GM19099 (cell line): ENCODE results near the gene SCAF4.

Experiments
- POLR2A ChIP-seq: IDR thresholded peaks from 3 replicates; pipeline ENCODE4 v1.6.1; 2011; ENCODE audit warnings: low read depth; ENCODE audit not compliant: insufficient read length; ENCODE audit errors: extremely low read depth

SCAF4 gene

DNA sequence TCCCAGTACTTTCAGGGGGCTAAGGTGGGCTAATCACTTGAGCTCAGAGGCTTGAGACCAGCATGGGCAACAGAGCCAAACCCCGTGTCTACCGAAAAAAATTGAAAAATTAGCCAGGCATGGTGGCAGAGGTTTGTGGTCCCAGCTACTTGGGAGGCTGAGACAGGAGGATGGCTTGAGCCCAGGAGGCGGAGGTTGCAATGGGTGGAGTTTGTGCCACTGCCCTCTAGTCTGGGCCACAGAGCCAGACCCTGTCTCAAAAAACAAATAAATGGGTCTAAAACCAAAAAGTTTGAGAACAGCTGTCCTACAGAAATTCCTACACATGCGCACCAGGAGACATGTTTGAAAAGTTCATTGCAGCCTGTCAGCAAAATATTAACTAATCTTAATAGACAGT, 5.5 kb downstream of the SCAF4 start:
- TF ChIP-seq POLR2A = no peak

DNA sequence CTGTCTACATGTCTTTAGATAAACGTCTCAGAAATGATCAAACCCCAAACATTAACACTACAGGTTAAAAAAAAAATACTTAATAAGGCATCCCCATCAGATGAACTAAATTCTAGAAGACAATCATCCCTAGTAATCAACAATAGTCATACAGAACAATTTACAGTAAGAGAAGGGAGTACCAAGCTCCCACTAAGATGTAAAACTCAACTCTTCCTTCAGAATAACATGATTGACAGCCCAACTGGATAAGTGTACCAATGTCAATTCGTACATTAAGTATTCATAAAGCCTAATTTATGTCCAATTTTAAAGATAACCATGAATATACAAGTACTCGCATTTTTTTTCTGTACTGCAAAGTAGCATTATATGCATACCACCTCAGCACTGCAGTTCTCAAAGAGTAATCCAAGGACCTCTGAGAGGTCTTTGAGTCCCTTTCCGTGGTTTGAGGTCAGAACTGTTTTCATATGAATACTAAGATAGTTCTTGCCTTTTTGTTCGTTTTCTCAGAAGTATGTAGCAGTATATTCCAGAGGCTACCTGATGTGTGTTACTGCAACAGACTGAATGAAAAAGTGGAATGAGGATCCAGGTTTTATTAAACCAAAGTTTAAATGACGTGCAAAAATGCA, 6.6 kb downstream of the SCAF4 start:
- TF ChIP-seq POLR2A = no peak

DNA sequence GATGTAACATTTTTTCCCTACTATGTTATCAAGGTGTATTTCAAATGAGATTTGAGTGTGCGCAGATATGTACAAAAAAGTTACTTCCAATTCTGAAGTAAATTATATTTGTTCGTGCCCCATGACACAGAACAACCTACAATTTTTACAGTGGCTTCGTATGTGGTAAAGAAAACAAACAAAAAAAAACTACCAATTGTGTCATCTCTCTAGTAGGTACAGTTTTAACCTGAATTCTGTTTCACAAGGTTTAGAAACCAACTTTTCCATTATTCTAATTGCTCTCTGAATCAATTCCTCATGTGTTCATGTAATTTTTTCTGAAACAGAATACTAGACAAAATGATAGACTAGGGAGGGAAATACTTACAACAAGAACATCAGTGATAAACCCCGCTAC, 7.4 kb downstream of the SCAF4 start:
- TF ChIP-seq POLR2A = no peak

DNA sequence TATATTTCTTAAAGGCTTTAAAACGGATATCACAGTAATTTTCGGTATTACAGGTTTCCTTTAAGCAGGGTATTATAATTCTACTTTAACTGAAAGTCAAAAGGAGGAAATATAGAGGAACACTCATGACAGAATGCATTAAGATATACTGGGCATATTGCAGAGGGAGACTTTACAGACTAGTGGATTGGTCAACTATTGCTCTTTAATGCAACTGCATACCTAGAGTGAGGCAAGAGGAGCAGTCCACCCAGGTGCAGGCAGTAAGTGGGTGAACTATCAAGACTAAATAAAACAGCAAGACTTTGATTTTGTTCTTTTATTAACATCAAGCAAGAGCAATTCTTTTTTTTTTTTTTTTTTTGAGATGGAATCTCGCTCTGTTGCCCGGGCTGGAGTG, 10.5 kb downstream of the SCAF4 start:
- no peak for TF ChIP-seq POLR2A

DNA sequence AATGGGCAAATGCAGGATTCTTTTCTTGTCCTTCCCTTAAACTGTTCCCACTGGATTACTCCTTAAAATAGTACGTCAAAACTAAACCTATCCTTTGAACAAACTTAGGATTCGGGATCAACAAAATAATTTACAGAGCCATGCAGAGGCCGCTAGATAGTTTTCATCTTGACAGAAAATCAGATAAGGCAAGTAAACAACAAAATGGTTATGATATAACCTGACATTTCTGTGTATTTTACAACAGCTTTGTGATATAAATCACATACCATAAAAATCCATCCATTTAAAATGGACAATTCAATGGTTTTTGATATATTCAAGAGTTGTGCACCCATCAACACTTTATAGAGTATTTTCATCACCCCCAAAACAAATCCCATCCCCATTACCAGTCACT, 11.2 kb downstream of the SCAF4 start:
- no peak for TF ChIP-seq POLR2A

DNA sequence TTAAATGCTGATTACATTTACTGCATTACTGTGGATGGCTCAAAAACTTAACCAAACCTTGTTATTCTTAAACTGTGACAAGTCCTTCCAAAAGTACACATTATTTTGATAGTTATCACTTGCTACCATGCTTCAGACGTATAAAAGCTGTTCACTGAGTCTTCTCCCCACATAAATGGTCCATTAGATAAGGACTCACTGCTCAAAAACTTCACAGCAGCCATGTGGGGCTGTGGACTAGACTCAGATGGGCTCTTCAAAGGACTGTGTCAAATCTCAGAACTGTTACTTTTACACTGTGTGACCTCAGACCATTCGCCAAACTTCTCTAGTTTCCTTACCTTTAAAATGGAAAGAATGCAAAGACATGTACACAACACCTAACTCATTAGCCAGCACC, 11.6 kb downstream of the SCAF4 start:
- no peak for TF ChIP-seq POLR2A

DNA sequence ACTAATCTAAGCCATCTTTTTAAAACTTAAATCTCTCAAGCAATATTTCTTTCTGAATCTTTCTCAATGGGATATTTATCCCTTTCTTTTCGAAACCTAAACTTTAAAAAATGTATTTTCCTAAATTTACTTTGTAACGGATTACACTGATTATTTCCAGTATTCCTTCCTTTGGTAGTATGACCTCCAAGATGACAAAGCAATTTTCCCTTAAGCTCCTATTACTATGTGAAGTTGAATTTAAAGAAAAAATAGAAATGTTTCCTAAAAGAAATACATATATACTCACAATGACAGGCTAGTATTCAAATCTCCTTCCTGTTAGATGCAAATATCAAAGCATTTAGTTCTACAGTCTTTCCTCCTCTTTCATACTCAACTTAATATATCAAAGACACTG, 15.8 kb downstream of the SCAF4 start:
- no peak for TF ChIP-seq POLR2A

DNA sequence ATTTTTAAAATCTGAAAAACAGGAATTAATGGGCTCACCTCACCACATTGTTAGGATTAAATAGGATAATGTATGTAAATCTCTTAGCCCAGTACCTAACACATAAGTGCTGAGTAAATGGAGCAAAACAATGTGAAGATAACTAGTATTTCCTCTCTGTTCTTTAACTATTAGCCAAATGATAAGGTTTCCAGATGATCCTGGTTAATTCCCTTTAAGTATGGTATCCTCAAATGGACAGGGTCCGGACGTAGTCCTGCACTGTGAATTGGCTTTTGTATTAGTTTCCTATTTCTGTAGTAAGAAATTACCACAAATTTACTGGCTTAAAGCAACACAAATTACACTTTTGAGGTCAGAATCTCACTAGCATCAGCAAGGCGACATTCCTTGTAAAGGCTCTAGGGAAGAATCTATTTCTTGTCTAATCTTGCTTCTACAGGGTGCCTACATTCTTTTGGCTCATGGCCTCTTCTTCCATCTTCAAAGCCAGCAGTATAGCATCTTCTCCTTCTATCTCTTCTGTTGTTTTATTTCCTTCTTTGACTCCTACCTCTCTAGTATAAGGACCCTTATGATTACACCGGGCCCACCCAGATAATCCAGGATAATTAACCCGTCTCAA, 17.1 kb downstream of the SCAF4 start:
- TF ChIP-seq POLR2A = no peak

DNA sequence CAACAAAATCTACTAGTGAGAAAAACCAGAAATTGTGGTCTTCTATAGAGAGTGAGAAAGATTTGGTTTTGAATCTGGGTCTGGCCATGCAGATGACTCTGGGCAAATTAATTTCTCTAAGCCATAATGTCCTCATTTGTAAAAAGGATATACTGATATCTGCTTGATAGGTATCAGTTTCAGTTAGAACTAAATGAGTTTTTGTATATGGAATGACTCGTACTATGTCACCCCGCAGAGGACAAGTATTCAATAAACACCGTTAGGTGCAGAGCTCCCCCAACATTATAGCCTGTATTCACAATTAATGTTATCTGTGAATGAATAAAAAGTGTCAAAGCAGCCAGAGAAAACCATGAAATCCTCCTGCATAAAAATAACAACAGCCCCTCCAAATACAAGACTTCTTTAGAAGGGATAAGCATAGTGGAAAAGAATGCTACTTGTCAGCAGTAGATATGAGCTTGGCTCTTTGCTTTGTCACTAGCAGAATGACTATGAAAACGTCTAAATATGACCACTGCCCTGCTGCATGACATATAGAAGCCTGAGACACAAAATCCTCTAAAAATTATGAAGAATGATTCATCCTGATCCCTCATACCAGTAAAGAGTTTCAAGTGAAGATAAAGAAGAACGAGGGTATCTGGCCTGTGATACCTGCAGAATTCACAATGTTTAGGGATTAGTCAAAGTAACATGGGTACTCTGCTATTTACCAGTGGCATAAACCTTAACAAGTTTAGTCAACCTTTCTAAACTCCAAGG, 17.8 kb downstream of the SCAF4 start:
- TF ChIP-seq POLR2A = no peak

DNA sequence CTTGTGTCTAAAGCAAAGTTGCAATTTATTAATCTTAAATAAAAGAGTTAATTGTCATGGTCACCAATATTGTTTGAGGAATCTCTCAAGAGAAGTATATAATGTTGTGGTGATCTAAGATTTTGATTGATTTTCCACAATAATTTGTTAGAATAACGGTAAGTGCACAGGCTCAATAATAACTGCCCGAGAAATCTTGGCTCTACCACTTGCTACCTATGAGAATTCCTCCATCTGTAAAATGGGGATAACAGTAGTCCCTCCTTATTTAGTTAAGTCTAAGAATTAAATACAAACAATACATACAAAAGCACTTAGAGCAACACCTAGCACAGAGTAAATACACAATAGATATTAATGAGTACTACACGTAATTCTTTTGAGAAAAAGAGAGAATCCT, 18.8 kb downstream of the SCAF4 start:
- no peak for TF ChIP-seq POLR2A

DNA sequence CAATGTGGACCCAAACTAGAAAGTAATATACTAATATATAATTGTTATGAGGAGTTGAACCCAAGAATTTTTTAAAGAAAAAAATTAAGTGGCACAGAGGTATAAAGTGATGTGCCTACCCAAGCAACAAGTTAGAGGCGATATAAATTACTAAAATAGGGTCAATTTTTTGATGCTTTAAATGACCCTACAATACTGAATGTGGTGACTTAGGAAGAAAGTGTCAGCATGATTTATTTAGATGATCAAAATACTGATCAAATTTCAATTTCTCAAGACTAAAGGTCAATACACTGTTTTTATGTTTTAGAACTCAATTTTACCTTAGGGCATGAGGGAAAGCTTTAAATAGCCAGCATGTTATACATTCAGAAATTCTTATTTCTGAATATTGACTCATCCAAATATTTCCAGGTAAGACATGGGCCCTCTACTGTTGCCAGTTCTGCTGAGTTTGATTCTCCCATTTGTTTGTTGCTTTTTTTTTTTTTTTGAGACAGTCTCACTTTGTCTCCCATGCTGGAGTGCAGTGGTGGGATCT, 20.1 kb downstream of the SCAF4 start:
- no peak for TF ChIP-seq POLR2A

DNA sequence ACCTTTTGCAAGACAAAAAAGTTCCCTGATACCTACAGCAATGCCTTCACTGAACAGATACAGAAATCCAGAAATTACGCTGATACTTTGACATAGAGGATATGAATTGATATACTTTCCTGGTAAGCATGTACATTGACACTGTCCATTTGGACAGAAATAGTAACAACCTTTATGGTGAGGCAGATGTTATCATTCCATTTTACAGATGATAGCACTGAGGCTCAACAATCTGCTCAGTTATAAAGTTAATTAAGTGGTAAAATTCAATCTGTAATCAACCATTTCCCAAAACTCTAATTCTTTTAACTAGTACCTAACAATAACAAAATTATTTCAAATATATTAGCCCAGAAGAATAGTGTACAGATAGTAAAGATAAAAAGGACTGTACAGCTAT, 20.6 kb downstream of the SCAF4 start:
- TF ChIP-seq POLR2A = no peak

DNA sequence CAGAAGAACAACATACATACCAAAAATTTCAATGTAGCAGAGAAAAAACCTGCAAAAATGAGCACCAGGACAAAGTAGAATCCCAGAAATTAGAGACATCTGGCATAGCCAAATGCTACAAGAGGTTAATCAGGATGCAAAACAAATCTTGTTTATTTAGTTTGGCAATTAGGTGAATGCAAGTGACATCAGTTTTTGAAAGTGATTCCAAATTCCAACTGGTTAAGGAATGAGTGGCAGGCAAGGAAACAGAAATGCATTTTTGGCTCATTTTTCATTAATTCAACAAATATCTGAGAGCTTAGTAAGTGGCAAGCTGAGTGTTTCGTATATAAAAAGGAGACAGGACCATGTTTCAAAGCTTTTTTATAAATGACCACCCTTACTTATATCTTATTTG, 21.3 kb downstream of the SCAF4 start:
- TF ChIP-seq POLR2A = no peak

DNA sequence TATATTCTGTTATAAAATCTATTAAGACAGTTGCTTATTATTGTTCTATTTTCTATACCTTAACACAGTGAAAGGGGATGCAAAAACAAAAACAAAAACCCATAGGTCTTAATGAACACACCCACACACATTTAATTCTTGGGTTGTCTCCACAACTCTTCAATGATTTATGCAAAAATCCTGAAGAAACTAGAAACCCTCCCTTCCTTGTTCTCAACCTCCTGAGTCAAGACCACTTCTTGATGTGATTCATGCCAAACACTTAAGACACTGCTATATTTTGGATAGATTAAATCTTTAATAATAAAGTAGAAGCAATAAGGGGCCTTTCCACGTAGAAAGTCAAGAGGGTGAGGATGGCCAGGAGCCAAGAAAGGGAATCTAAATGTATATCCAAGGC, 23.4 kb downstream of the SCAF4 start:
- no peak for TF ChIP-seq POLR2A

DNA sequence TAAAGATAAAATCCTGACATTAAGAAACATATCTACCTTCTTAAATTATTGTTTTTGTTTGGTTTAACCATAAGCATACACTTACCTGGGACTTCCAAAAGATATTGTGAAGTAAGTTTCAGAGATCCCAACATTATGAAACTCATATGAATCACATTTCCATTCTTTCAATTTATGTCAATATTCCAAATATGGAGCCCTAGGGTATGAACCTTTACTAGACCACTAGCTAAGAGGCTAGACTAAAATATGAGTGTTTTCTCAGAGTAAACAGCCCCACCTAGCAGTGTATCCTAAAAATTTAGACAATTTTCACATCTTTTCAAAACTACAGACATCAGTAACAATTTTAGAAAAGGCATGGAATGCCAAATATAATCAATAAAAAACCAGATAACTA, 24.4 kb downstream of the SCAF4 start:
- TF ChIP-seq POLR2A = no peak

DNA sequence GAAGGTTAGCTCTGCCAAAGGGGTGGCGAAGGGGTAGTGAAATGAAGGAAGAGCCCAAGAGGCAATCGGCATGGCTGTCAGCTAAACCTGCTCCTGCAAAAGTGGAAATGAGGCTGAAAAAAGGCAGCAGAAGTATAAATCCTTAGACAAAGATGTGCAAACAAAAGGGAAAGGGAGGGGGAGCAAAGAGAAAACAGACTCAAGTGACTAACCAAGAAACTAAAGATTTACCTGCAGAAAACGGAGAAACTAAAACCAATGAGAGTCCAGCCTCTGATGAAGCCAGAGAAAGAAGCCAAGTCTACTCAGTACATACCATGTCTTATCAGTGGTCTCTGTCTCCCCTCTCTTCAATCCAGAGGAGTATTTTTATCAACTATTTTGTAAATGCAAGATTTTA, 25.4 kb downstream of the SCAF4 start:
- no peak for TF ChIP-seq POLR2A
